Measurements from ENCODE around the gene CLCA2.

Gene CLCA2

GRCh38 chr1:86468501-86468977 lies 44.6 kb downstream of the CLCA2 start, which contains the start of gene CLCA1:
TSS of gene CLCA1 (plus strand) at chr1:86468927. CDS start at chr1:86468972, 45 bp downstream.
- H3K4me3 ChIP-seq (ENCODE audit: severe bottlenecking), result no peak within 1 kb of the TSS
- H3K9me3 ChIP-seq (ENCODE audit: severe bottlenecking), result no peaks in the 10 kb centered on the region
- no peaks in the 10 kb centered on the region for H3K36me3 ChIP-seq (ENCODE audit: low read depth)
- no peak for DNase-seq (ENCODE audit: low spot score)
- no peaks in the 10 kb centered on the region for H3K4me1 ChIP-seq (ENCODE audit: insufficient read depth, poor library complexity, severe bottlenecking)
- no peaks in the 10 kb centered on the region for H3K27me3 ChIP-seq (ENCODE audit: insufficient read depth, poor library complexity, severe bottlenecking)
- no peak within 1 kb of the TSS for H3K27ac ChIP-seq (ENCODE audit: poor library complexity, severe bottlenecking)
- ATAC-seq (ENCODE audit: low read depth), result no peak
- no peak for TF ChIP-seq CTCF (IDR thresholded peaks at IDR 0.05; ENCODE audit: poor library complexity, severe bottlenecking)

DNA sequence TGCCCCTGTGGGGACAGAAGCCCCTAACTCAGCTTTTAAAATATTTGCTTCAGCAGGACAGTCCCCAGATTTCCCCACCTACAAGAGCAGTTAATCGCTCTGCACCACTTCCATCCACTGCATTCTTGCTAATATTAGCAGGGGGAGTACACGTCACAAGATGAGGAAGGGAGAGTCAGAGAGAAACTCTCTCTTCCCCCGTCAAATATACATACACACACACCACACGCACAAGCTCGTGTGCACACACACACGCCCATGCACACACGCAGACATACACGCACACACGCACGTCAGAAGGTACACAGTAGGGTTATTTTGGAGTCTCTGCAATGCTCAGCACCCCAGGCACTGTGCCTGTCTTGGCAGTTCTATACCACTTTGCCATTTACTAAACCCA lies 46.9 kb downstream of the CLCA2 start:
- Histone ChIP-seq H3K4me3 (ENCODE audit: severe bottlenecking) (no peak overlapping the region), H3K9me3 (ENCODE audit: severe bottlenecking) (no peaks in the 10 kb centered on the region), H3K4me1 (ENCODE audit: insufficient read depth, poor library complexity, severe bottlenecking) (no peaks in the 10 kb centered on the region), H3K27ac (ENCODE audit: poor library complexity, severe bottlenecking) (no peak overlapping the region), H3K27me3 (ENCODE audit: insufficient read depth, poor library complexity, severe bottlenecking) (no peaks in the 10 kb centered on the region), H3K36me3 (ENCODE audit: low read depth) (no peaks in the 10 kb centered on the region)
- ATAC-seq (ENCODE audit: low read depth), result no peak
- DNase-seq (ENCODE audit: low spot score), result no peak
- TF ChIP-seq CTCF (IDR thresholded peaks at IDR 0.05; ENCODE audit: poor library complexity, severe bottlenecking), result no peak

DNA sequence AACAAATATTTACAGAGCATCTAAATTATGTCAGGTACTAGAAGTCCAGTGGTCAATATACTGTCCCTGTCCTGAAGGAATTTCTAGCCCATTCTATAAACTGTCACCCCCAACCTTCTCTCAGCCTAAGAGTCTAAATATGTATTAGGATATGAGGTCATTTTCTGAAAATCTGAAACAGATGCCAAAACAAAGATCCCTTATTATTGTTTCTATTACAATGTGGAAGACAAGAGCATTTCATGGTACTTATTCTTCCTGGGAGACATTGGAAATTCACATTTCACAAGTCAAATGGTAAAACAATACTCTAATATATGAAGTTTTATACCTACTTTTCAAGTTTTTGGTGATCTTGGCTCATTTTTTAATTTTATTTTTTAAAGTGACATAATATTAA lies 47.3 kb downstream of the CLCA2 start:
- TF ChIP-seq CTCF (IDR thresholded peaks at IDR 0.05; ENCODE audit: poor library complexity, severe bottlenecking), result no peak
- DNase-seq (ENCODE audit: low spot score), result no peak
- no peak for ATAC-seq (ENCODE audit: low read depth)
- Histone ChIP-seq H3K27ac (ENCODE audit: poor library complexity, severe bottlenecking) (no peak overlapping the region), H3K4me3 (ENCODE audit: severe bottlenecking) (no peak overlapping the region), H3K9me3 (ENCODE audit: severe bottlenecking) (no peaks in the 10 kb centered on the region), H3K36me3 (ENCODE audit: low read depth) (no peaks in the 10 kb centered on the region), H3K27me3 (ENCODE audit: insufficient read depth, poor library complexity, severe bottlenecking) (no peaks in the 10 kb centered on the region), H3K4me1 (ENCODE audit: insufficient read depth, poor library complexity, severe bottlenecking) (no peaks in the 10 kb centered on the region)

- ATAC-seq (ENCODE audit: low read depth) (no peak), DNase-seq (ENCODE audit: low spot score) (no peak)
- no peak for TF ChIP-seq CTCF (IDR thresholded peaks at IDR 0.05; ENCODE audit: poor library complexity, severe bottlenecking)
- Histone ChIP-seq H3K4me3 (ENCODE audit: severe bottlenecking) (no peak overlapping the region), H3K27ac (ENCODE audit: poor library complexity, severe bottlenecking) (no peak overlapping the region), H3K36me3 (ENCODE audit: low read depth) (no peaks in the 10 kb centered on the region), H3K9me3 (ENCODE audit: severe bottlenecking) (no peaks in the 10 kb centered on the region), H3K4me1 (ENCODE audit: insufficient read depth, poor library complexity, severe bottlenecking) (no peaks in the 10 kb centered on the region), H3K27me3 (ENCODE audit: insufficient read depth, poor library complexity, severe bottlenecking) (no peaks in the 10 kb centered on the region)
Observed at GRCh38 chr1:86472152-86472551, 48.2 kb downstream of the CLCA2 start.

GRCh38 chr1:86472767-86473166 lies 48.8 kb downstream of the CLCA2 start:
- no peak overlapping the region for H3K4me3 ChIP-seq (ENCODE audit: severe bottlenecking)
- H3K9me3 ChIP-seq (ENCODE audit: severe bottlenecking), result no peaks in the 10 kb centered on the region
- DNase-seq (ENCODE audit: low spot score) (no peak), ATAC-seq (ENCODE audit: low read depth) (no peak)
- H3K36me3 ChIP-seq (ENCODE audit: low read depth), result no peaks in the 10 kb centered on the region
- no peaks in the 10 kb centered on the region for H3K27me3 ChIP-seq (ENCODE audit: insufficient read depth, poor library complexity, severe bottlenecking)
- H3K4me1 ChIP-seq (ENCODE audit: insufficient read depth, poor library complexity, severe bottlenecking), result no peaks in the 10 kb centered on the region
- TF ChIP-seq CTCF (IDR thresholded peaks at IDR 0.05; ENCODE audit: poor library complexity, severe bottlenecking), result no peak
- no peak overlapping the region for H3K27ac ChIP-seq (ENCODE audit: poor library complexity, severe bottlenecking)

All from RWPE2 (cell line).